Myometrial cell (primary cell): Measurements from ENCODE around the gene BHLHA9. TPM values are rescaled to one million over a fixed set of nuclear protein-coding genes. Genes with fewer than 3 reads are reported as not detected.

Experiments used
- total RNA-seq: library from RNA; depleted of rRNA; stranded (reverse); fragments of >200 nt; gene quantifications from 2 replicates; pipeline ENCODE4 v1.2.3, GENCODE V29; 2015

Gene BHLHA9
- total RNA-seq, result not detected in 2 replicates

GRCh38 chr17:1270210-1271029 is at the start of gene BHLHA9:
BHLHA9 (plus strand) TSS chr17:1270444; CDS start chr17:1270564, 120 bp downstream.

Other genes with a start within 250 kb of the BHLHA9 start
- 34.7 and 46.7 TPM in 2 replicates for gene ABR, start 90.5 kb upstream of the BHLHA9 start, total RNA-seq
- not detected in 2 replicates for gene TRARG1, start 9.2 kb downstream of the BHLHA9 start, total RNA-seq
- gene YWHAE, start 129.8 kb downstream of the BHLHA9 start, total RNA-seq, result 879 and 1,013 TPM in 2 replicates
- 66.3 and 73.7 TPM in 2 replicates for gene CRK, start 185.8 kb downstream of the BHLHA9 start, total RNA-seq
- 153 and 162 TPM in 2 replicates for gene MYO1C, start 222.2 kb downstream of the BHLHA9 start, total RNA-seq
- 25.5 and 28.5 TPM in 2 replicates for gene INPP5K, start 246.2 kb downstream of the BHLHA9 start, total RNA-seq